ENCODE results near the gene STUM.
"Not testable (repeated sequence)": the region's sequence is repeated elsewhere in the genome, so short reads cannot be mapped to it uniquely, and the experiment has no call there.

STUM gene

GRCh38 chr1:226606311-226607267 lies 58.0 kb downstream of the STUM start:
- DNase-seq: no peak

GRCh38 chr1:226607268-226607660 lies 58.7 kb downstream of the STUM start:
- DNase-seq: no peak

GRCh38 chr1:226607821-226608220 lies 59.3 kb downstream of the STUM start:
- DNase-seq: no peak

- DNase-seq: peak; percentile 69
These were observed 60.3 kb downstream of the STUM start for GRCh38 chr1:226608699-226609505.

GRCh38 chr1:226609836-226610455 lies 61.4 kb downstream of the STUM start:
- no peak for DNase-seq

- no peak for DNase-seq
These were observed 62.1 kb downstream of the STUM start for GRCh38 chr1:226610671-226611070.

GRCh38 chr1:226611301-226611700 lies 62.7 kb downstream of the STUM start:
- no peak for DNase-seq

- not testable (repeated sequence) for DNase-seq
These were observed 63.4 kb downstream of the STUM start for GRCh38 chr1:226611980-226612379.

- no peak for DNase-seq
These were observed 67.3 kb downstream of the STUM start for GRCh38 chr1:226615876-226616275.

- DNase-seq: no peak
These were observed 68.1 kb downstream of the STUM start for GRCh38 chr1:226616636-226617035.

GRCh38 chr1:226617109-226617508 lies 68.5 kb downstream of the STUM start:
- no peak for DNase-seq

GRCh38 chr1:226617719-226618118 lies 69.2 kb downstream of the STUM start:
- DNase-seq: not testable (repeated sequence)

GRCh38 chr1:226618380-226618779 lies 69.8 kb downstream of the STUM start:
- no peak for DNase-seq

GRCh38 chr1:226619031-226619430 lies 70.5 kb downstream of the STUM start:
- no peak for DNase-seq

GRCh38 chr1:226622012-226622411 lies 73.4 kb downstream of the STUM start:
- DNase-seq: no peak

GRCh38 chr1:226624526-226624925 lies 76.0 kb downstream of the STUM start:
- no peak for DNase-seq

- no peak for DNase-seq
These were observed 76.8 kb downstream of the STUM start for GRCh38 chr1:226625326-226625725.

- DNase-seq: no peak
These were observed 77.4 kb downstream of the STUM start for GRCh38 chr1:226625832-226626576.

- DNase-seq: no peak
These were observed 78.0 kb downstream of the STUM start for GRCh38 chr1:226626577-226626956.

- DNase-seq: no peak
These were observed 78.6 kb downstream of the STUM start for GRCh38 chr1:226627050-226627755.

- DNase-seq: no peak
These were observed 79.5 kb downstream of the STUM start for GRCh38 chr1:226627924-226628611.
